Heart left ventricle (tissue), 16 donors: ENCODE measurements around the gene ASH1L. TPM values are rescaled to one million over a fixed set of nuclear protein-coding genes. Genes with fewer than 3 reads are reported as not detected.
"Not testable (repeated sequence)": the region's sequence is repeated elsewhere in the genome, so short reads cannot be mapped to it uniquely, and the experiment has no call there.

ENCODE experiments used
- ATAC-seq, 4 donors: fragments of 200-7000 bp; cut with Tn5 transposase; one replicate each; pipeline ENCODE4 v1.9.1; 2020 to 2022; ENCODE audit warnings: moderate library complexity in 4 of 4, mild to moderate bottlenecking in 3 of 4, moderate number of reproducible peaks in 1 of 4
- DNase-seq, 5 donors: peaks; one replicate each; pipeline ENCODE4 v3.0.0-alpha.2; 2020
- H3K27ac ChIP-seq, 12 donors: fragments of 200-600 bp; sonication (generic) in 4 of 12; one replicate each; pipeline versions ENCODE4 v1.5.0 to v1.8.0; 2016 to 2022; ENCODE audit warnings: mild to moderate bottlenecking in 2 of 12
- H3K27me3 ChIP-seq, 9 donors: fragments of 200-600 bp; sonication (generic) in 2 of 9; one replicate each; pipeline versions ENCODE4 v1.5.1 to v1.8.0; 2016 to 2022; ENCODE audit warnings: mild to moderate bottlenecking in 3 of 9
- H3K36me3 ChIP-seq, 9 donors: fragments of 200-600 bp; sonication (generic) in 2 of 9; one replicate each; pipeline versions ENCODE4 v1.5.0 to v1.8.0; 2018 to 2022; ENCODE audit warnings: mild to moderate bottlenecking in 2 of 9
- H3K4me1 ChIP-seq, 12 donors: fragments of 200-600 bp; sonication (generic) in 4 of 12; one replicate each; pipeline versions ENCODE4 v1.5.0 to v1.8.0; 2016 to 2022; ENCODE audit warnings: mild to moderate bottlenecking in 3 of 12
- H3K4me3 ChIP-seq, 12 donors: fragments of 200-600 bp; sonication (generic) in 4 of 12; one replicate each; pipeline versions ENCODE4 v1.5.0 to v1.8.0; 2017 to 2022; ENCODE audit warnings: mild to moderate bottlenecking in 9 of 12, moderate library complexity in 4 of 12
- H3K9me3 ChIP-seq, 12 donors: fragments of 200-600 bp; sonication (generic) in 4 of 12; one replicate each; pipeline versions ENCODE4 v1.5.0 to v1.8.0; 2016 to 2022; ENCODE audit warnings: mild to moderate bottlenecking in 1 of 12
- CTCF ChIP-seq, 12 donors: fragments of 200-600 bp; sonication (generic) in 4 of 12; IDR thresholded peaks; one replicate each; pipeline versions ENCODE4 v1.5.0 to v1.8.0; 2018 to 2022; ENCODE audit warnings: antibody characterized with exemption in 12 of 12, mild to moderate bottlenecking in 5 of 12
- POLR2A ChIP-seq, 2 donors: fragments of 450-650 bp; IDR thresholded peaks; one replicate each; pipeline ENCODE4 v1.6.1; 2017; ENCODE audit warnings: antibody characterized with exemption in 2 of 2, mild to moderate bottlenecking in 2 of 2, moderate library complexity in 2 of 2
- WGBS, 4 donors: extraction: QIAGEN DNeasy Blood & Tissue Kit in 2 of 4; methylation state at CpG; one replicate each; pipeline versions ENCODE4 v1.1.5 to v1.1.7; 2013 to 2018; 5-methylcytosine and 5-hydroxymethylcytosine counted together
- intact Hi-C, 10 donors: fragments of 100-400 bp; cut with DNase I; formaldehyde crosslinking; loops; one replicate each; pipeline versions ENCODE4 v1.11.1 to v1.14.2; 2022
- polyA plus RNA-seq, 2 donors: library from polyadenylated mRNA; stranded (reverse); fragments of 200-250 nt; gene quantifications; one replicate each; pipeline ENCODE4 v1.2.3, GENCODE V29; 2013
- total RNA-seq, 9 donors: library from RNA; depleted of rRNA in 2 of 9; stranded (reverse); fragments of >200 nt in 2 of 9; fragmentation: NEBNext Ultra II Directional in 3 of 9; extraction: Animal tissue kit (Norgen Biotek cat#: 25700) in 3 of 9; gene quantifications; one replicate each; pipeline versions ENCODE4 v1.1.0 to v1.2.4, GENCODE V29; 2016 to 2023
- donor health status: ischemic (EF 13 %, LVEDD 7.1; RV severe dilation, severe dysfunction).
- donor health status: healthy with polysubstance abuse.
- donor health status: DM: no; HTN: yes; CAD: no.
- donor health status: DM: no; HTN: no; CAD: no.
- donor health status: ischemic (EF 25% LVEDD 6.9; RV normal size, moderate dysfunction).
- donor health status: ischemic (EF 25% LVEDD 5.7; RV mildly dilated, moderate dysfunction).
- donor health status: healthy.
- donor health status: DM: yes; HTN: yes; CAD: no.
- donor health status: ischemic (EF 35%, LVEDD 5.7; RV mildly dilated, moderate dysfunction).
- donor health status: nonischemic (EF 11% LVEDD 7.7; RV severe dilation, severe dysfunction).
- donor health status: DM: yes; HTN: yes; CAD: no.
- donor health status: PGD.
- donor health status: ischemic (EF 29% LVEDD 5.4; RV normal size, mild dysfunction).
- donor health status: nonischemic (EF 23%, LVEDD 6.1; RV moderate dilation, normal function).

Gene ASH1L
- total and polyA plus RNA-seq, 11 donors: 9.3 to 56.0 (median 43.7) TPM

GRCh38 chr1:155514582-155515187, 47.9 kb downstream of the ASH1L start:
- WGBS, 4 donors: 60 to 78% (median 67%) methylated on average over 14 of the region's 14 CpGs
- DNase-seq (no peak), ATAC-seq (no peak)
- no peaks in the 10 kb centered on the region for H3K9me3 ChIP-seq
- intact Hi-C loops: no loop called here
- peaks cover 0 to 36% (median 2%) of the 10 kb centered on the region in 12 donors for H3K4me1 ChIP-seq
- no peak overlapping the region for H3K27ac ChIP-seq
- H3K4me3 ChIP-seq: no peak overlapping the region
- H3K36me3 ChIP-seq: peaks cover 0 to 30% (median 13%) of the 10 kb centered on the region in 9 donors
- no peaks in the 10 kb centered on the region for H3K27me3 ChIP-seq
- TF ChIP-seq POLR2A (IDR thresholded peaks at IDR 0.05) (no peak), CTCF (IDR thresholded peaks at IDR 0.05) (no peak)

GRCh38 chr1:155513300-155513916, 49.2 kb downstream of the ASH1L start:
- H3K27me3 ChIP-seq: no peaks in the 10 kb centered on the region
- H3K4me3 ChIP-seq: no peak overlapping the region
- ATAC-seq: no peak
- no peak for DNase-seq
- no peaks in the 10 kb centered on the region for H3K9me3 ChIP-seq
- peaks cover 0 to 35% (median 1%) of the 10 kb centered on the region in 12 donors for H3K4me1 ChIP-seq
- no peak overlapping the region for H3K27ac ChIP-seq
- TF ChIP-seq POLR2A (IDR thresholded peaks at IDR 0.05) (no peak), CTCF (IDR thresholded peaks at IDR 0.05) (no peak)
- WGBS, 4 donors: 73 to 87% (median 80%) methylated on average over 3 of the region's 3 CpGs
- intact Hi-C loops: no loop called here
- H3K36me3 ChIP-seq: peaks cover 0 to 21% (median 3%) of the 10 kb centered on the region in 9 donors

DNA sequence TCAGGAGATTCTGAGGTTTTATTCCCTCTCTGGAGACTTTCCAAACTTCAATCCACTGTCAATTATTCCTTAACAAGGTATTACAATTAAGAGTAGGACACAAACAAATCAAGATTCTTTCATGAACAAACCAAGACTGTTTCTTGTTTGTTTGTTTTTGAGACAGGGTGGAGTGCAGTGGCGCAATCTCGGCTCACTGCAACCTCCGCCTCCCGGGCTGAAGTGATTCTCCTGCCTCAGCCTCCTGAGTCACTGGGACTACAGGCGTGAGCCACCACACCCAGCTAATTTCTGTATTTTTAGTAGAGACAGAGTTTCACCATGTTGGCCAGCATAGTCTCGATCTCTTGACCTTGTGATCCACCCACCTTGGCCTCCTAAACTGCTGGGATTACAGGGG, 51.2 kb downstream of the ASH1L start:
- intact Hi-C loops, DNase-seq, H3K9me3 ChIP-seq, H3K4me3 ChIP-seq, ATAC-seq, H3K27me3 ChIP-seq, H3K27ac ChIP-seq: not testable (repeated sequence)
- H3K4me1 ChIP-seq: peaks cover 0 to 42% (median 6%) of the 10 kb centered on the region in 12 donors
- peaks cover 0 to 18% (median 3%) of the 10 kb centered on the region in 9 donors for H3K36me3 ChIP-seq
- whole genome bisulfite sequencing, 4 donors: 85 to 93% (median 87%) methylated on average over 6 of the region's 6 CpGs

GRCh38 chr1:155509064-155509463, 53.5 kb downstream of the ASH1L start:
- Histone ChIP-seq H3K4me1 (peaks cover 0 to 25% (median 7%) of the 10 kb centered on the region in 12 donors), H3K36me3 (peaks cover 0 to 18% (median 3%) of the 10 kb centered on the region in 9 donors), H3K4me3 (no peak overlapping the region), H3K9me3 (no peaks in the 10 kb centered on the region), H3K27ac (no peak overlapping the region), H3K27me3 (no peaks in the 10 kb centered on the region)
- no peak for TF ChIP-seq POLR2A (IDR thresholded peaks at IDR 0.05)
- TF ChIP-seq CTCF (IDR thresholded peaks at IDR 0.05): no peak
- no peak for ATAC-seq
- 85 to 90% (median 87%) methylated on average over 2 of the region's 2 CpGs for WGBS, 4 donors
- DNase-seq: no peak
- intact Hi-C loops: loop anchor here in 3 of 10 donors (5.0 to 10.0 kb wide), 4 partner anchors 47 to 254 kb away; partner anchors contain the start of genes ENTREP3 (in 2 of the 3) and ASH1L (in 1 of the 3)
